ENCODE data around the gene MCRIP1. TPM values are rescaled to one million over a fixed set of nuclear protein-coding genes. Genes with fewer than 3 reads are reported as not detected.

MCRIP1 gene
- total and polyA plus RNA-seq, 2 of the 13 experiments (the other 11 are each of a cell fraction or from before 2014, with no cell fraction given) = 79.7 to 84.9 TPM

DNA sequence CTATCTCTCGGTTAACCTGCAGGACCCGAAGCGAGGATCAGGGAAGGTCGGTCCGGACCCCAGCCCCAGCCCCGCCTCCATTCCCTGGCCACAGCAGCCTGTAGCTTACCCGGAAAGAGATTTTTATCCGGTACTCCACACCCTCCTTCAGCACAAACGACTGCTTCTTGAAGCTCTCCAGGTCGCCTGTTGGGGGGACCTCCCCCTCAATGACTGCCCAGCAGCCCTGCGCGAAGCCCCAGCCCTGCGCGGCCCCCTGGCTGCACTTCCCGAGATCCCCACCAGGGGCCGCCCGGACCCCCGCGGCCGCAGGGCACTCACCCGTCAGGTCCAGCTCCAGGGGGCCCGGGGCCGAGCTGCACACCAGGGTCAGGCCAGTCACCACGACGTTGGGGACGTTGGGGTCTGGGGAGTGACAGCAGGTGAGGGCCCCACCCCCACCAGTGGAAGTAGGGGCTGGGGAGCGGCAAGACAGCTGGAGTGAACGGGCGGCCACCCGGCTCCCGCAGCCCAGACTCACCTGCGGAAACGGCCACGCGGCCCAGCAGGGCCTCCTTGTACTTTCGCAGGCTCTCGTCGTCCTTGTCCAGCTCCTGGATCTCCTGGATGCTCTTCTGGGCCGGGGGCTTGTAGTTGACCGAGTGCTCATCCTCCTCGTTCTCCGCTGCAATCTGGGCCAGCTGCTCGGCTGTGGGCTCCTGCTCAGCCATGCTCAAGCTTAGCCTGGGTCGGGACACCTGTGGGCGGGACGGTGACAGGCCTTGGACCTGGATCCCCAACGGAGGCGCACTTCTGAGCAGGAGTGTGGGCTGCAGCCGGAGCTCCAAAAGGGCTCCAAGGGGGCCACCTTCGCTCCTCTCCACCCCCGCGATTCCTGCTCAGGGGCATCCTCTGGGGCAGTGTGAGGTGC lies 36.4 kb upstream of the MCRIP1 start (continued):
- TF ChIP-seq ZNF275 (CRISPR knock-in tag; IDR thresholded peaks at IDR 0.05; ENCODE audit: borderline replicate concordance) (0 out of 2 replicates have a peak, but pooled peaks have one; percentile 37), MAF1 (CRISPR knock-in tag; IDR thresholded peaks at IDR 0.05; ENCODE audit: borderline replicate concordance) (0 out of 2 replicates have a peak, but pooled peaks have one; percentile 12), ARHGAP35 (CRISPR knock-in tag; IDR thresholded peaks at IDR 0.05; ENCODE audit: borderline replicate concordance) (peak; percentile 33; the same call in 1 of the 2 replicates), ZNF354B (CRISPR knock-in tag; IDR thresholded peaks at IDR 0.05) (peak; percentile 85), IKZF5 (CRISPR knock-in tag; IDR thresholded peaks at IDR 0.05) (peak; percentile 15; the same call in 1 of the 2 replicates), SIX1 (CRISPR knock-in tag; IDR thresholded peaks at IDR 0.05; ENCODE audit: borderline replicate concordance) (0 out of 2 replicates have a peak, but pooled peaks have one; percentile 24), POLR2G (IDR thresholded peaks at IDR 0.05; ENCODE audit: low read depth, low read length) (peak; percentile 43), ZNF44 (CRISPR knock-in tag; IDR thresholded peaks at IDR 0.05) (0 out of 2 replicates have a peak, but pooled peaks have one; percentile 26), ZNF160 (CRISPR knock-in tag; IDR thresholded peaks at IDR 0.05) (peak; percentile 25; the same call in 1 of the 2 replicates), ZBTB8A (CRISPR knock-in tag; IDR thresholded peaks at IDR 0.05; ENCODE audit: borderline replicate concordance, low read depth) (no peak), TOPORS (CRISPR knock-in tag; IDR thresholded peaks at IDR 0.05) (peak; percentile 94), MEIS2 (CRISPR knock-in tag; IDR thresholded peaks at IDR 0.05) (peak; percentile 77), MYC (CRISPR knock-in tag; IDR thresholded peaks at IDR 0.05; ENCODE audit: borderline replicate concordance) (0 out of 2 replicates have a peak, but pooled peaks have one; percentile 58), BRD4 (CRISPR knock-in tag; IDR thresholded peaks at IDR 0.05) (no peak), REPIN1 (CRISPR knock-in tag; IDR thresholded peaks at IDR 0.05; ENCODE audit: borderline replicate concordance, low read depth) (peak; percentile 73), NCOA5 (CRISPR knock-in tag; IDR thresholded peaks at IDR 0.05) (peak; percentile 9; the same call in 1 of the 2 replicates), HCFC1 (IDR thresholded peaks at IDR 0.05; ENCODE audit: low read depth, low read length) (no peak), HNF1B (CRISPR knock-in tag; IDR thresholded peaks at IDR 0.05) (peak; percentile 62; the same call in 1 of the 2 replicates), ISL2 (CRISPR knock-in tag; IDR thresholded peaks at IDR 0.05) (peak; percentile 51; the same call in 1 of the 2 replicates)
- TF ChIP-seq, protein P1, sequence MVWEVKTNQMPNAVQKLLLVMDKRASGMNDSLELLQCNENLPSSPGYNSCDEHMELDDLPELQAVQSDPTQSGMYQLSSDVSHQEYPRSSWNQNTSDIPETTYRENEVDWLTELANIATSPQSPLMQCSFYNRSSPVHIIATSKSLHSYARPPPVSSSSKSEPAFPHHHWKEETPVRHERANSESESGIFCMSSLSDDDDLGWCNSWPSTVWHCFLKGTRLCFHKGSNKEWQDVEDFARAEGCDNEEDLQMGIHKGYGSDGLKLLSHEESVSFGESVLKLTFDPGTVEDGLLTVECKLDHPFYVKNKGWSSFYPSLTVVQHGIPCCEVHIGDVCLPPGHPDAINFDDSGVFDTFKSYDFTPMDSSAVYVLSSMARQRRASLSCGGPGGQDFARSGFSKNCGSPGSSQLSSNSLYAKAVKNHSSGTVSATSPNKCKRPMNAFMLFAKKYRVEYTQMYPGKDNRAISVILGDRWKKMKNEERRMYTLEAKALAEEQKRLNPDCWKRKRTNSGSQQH (CRISPR knock-in tag; IDR thresholded peaks at IDR 0.05; ENCODE audit: low read depth) = 0 out of 2 replicates have a peak, but pooled peaks have one; percentile 21
- TF ChIP-seq, protein P2, sequence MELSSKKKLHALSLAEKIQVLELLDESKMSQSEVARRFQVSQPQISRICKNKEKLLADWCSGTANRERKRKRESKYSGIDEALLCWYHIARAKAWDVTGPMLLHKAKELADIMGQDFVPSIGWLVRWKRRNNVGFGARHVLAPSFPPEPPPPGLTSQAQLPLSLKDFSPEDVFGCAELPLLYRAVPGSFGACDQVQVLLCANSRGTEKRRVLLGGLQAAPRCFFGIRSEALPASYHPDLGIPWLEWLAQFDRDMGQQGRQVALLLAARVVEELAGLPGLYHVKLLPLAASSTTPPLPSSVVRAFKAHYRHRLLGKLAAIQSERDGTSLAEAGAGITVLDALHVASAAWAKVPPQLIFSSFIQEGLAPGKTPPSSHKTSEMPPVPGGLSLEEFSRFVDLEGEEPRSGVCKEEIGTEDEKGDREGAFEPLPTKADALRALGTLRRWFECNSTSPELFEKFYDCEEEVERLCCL (CRISPR knock-in tag; IDR thresholded peaks at IDR 0.05; ENCODE audit: borderline replicate concordance) = no peak
